K562 treated with DMSO at 1 percent for 24 hours (cell line): Measurements from ENCODE around the gene PROZ. TPM values are rescaled to one million over a fixed set of nuclear protein-coding genes. Genes with fewer than 3 reads are reported as not detected.

Source experiments
- total RNA-seq: library from RNA; unstranded; fragments of 300-600 nt; gene quantifications from 2 replicates; pipeline ENCODE4 v1.2.3, GENCODE V29; 2022; ENCODE audit warnings: low read depth; ENCODE audit not compliant: insufficient read depth

PROZ gene
- 0.19 TPM in 1 of 2 replicates, not detected in the other for total RNA-seq

GRCh38 chr13:113157929-113158747, at the start of gene PROZ:
TSS of gene PROZ (plus strand) at chr13:113158648. CDS start at chr13:113158661, 13 bp downstream.

GRCh38 chr13:113122550-113123225, 35.8 kb upstream of the PROZ start, which contains the start of gene F10:
TSS of gene F10 (plus strand) at chr13:113122799. CDS start at chr13:113122856, 57 bp downstream.

GRCh38 chr13:113208421-113209335, 50.2 kb downstream of the PROZ start, which contains the start of gene PCID2:
TSS of gene PCID2 (minus strand) at chr13:113208669. CDS start at chr13:113208634, 35 bp downstream.

GRCh38 chr13:113209336-113209758, 50.9 kb downstream of the PROZ start, which contains the start of gene CUL4A:
TSS of gene CUL4A (plus strand) at chr13:113209613. CDS start at chr13:113209628, 15 bp downstream.

Other genes starting within 250 kb of the PROZ start
- gene MCF2L, start 189.4 kb upstream of the PROZ start, total RNA-seq = 0.20 TPM in 1 of 2 replicates, not detected in the other
- gene F7, start 52.9 kb upstream of the PROZ start, total RNA-seq = not detected in 2 replicates
- 0.76 TPM in 1 of 2 replicates, not detected in the other for gene F10, start 35.8 kb upstream of the PROZ start, total RNA-seq
- gene PCID2, start 50.0 kb downstream of the PROZ start, total RNA-seq = 22.4 and 24.2 TPM in 2 replicates
- gene CUL4A, start 51.0 kb downstream of the PROZ start, total RNA-seq = 33.5 and 35.3 TPM in 2 replicates
- 56.9 and 65.3 TPM in 2 replicates for gene LAMP1, start 138.6 kb downstream of the PROZ start, total RNA-seq
- 13.2 and 13.3 TPM in 2 replicates for gene GRTP1, start 205.5 kb downstream of the PROZ start, total RNA-seq